Naive thymus-derived CD8-positive, alpha-beta T cell (primary cell): ENCODE results near the gene IL12RB2. TPM values are rescaled to one million over a fixed set of nuclear protein-coding genes. Genes with fewer than 3 reads are reported as not detected.

Experiments used
- ATAC-seq, 2 donors: fragments of 150-1000 bp; cut with Tn5 transposase in 1 of 2; sonication (Bioruptor Pico), chemical (Tn5 transposase) in 1 of 2; 1 replicate in 1 of 2; 2 replicates in 1 of 2; pipeline ENCODE4 v1.10.0; 2021; ENCODE audit warnings: mild to moderate bottlenecking in 2 of 2, moderate library complexity in 2 of 2
- POLR2A ChIA-PET: fragments of 350-600 bp; sonication (Branson Sonifier 250); formaldehyde crosslinking; loops from one replicate; lab custom pipeline; 2021; ENCODE audit warnings: antibody characterized with exemption; lab: Charles Lee
- DNase-seq, 10 donors: peaks; one replicate each; pipeline versions ENCODE4 v3.0.0 to v3.0.0-alpha.2; 2020 to 2022
- H3K27ac Mint-ChIP-seq, 10 donors: one replicate each; pipeline ENCODE4 v1.8.0; 2020 to 2022; ENCODE audit warnings: mild to moderate bottlenecking in 10 of 10, mixed read lengths in 10 of 10, moderate library complexity in 4 of 10, inconsistent platforms in 1 of 10
- H3K27me3 Mint-ChIP-seq, 5 donors: one replicate each; pipeline ENCODE4 v1.8.0; 2021 to 2022; ENCODE audit warnings: mixed read lengths in 5 of 5
- H3K36me3 Mint-ChIP-seq, 3 donors: one replicate each; pipeline ENCODE4 v1.8.0; 2020 to 2022; ENCODE audit warnings: mixed read lengths in 3 of 3, mild to moderate bottlenecking in 2 of 3, inconsistent platforms in 1 of 3
- H3K4me1 Mint-ChIP-seq, 4 donors: one replicate each; pipeline ENCODE4 v1.8.0; 2021 to 2022; ENCODE audit warnings: mixed read lengths in 4 of 4
- H3K4me3 Mint-ChIP-seq, 10 donors: one replicate each; pipeline ENCODE4 v1.8.0; 2020 to 2022; ENCODE audit warnings: mild to moderate bottlenecking in 10 of 10, mixed read lengths in 10 of 10, moderate library complexity in 6 of 10, inconsistent platforms in 1 of 10
- H3K9me3 Mint-ChIP-seq, 9 donors: one replicate each; pipeline ENCODE4 v1.8.0; 2020 to 2022; ENCODE audit warnings: mixed read lengths in 9 of 9, mild to moderate bottlenecking in 3 of 9, inconsistent platforms in 1 of 9, moderate library complexity in 1 of 9
- polyA plus RNA-seq, 3 donors: library from polyadenylated mRNA; unstranded; fragments of 300-500 nt; fragmentation: Illumina TruSeq; gene quantifications; one replicate each; pipeline ENCODE4 v1.2.3, GENCODE V29; 2021
- total RNA-seq, 8 experiments: library from RNA in 2 of 8; stranded (reverse) in 2 of 8; gene quantifications; one replicate each; pipeline ENCODE4 v1.2.3 and lab custom pipeline; 2021 to 2026

The IL12RB2 gene
- total and polyA plus RNA-seq, 5 experiments from 2014 or later: 0.11 to 0.52 (median 0.11) TPM; not detected in 2

- Mint-ChIP-seq H3K4me3 (peak overlapping the region in 6 of 10 donors; percentile 2 to 66 (median 33)), H3K27ac (peak overlapping the region in 1 of 10 donors; percentile 18), H3K27me3 (peaks cover 0 to 4% (median 0%) of the 10 kb centered on the region in 5 donors), H3K36me3 (peaks cover 0 to 5% (median 0%) of the 10 kb centered on the region in 3 donors), H3K9me3 (no peaks in the 10 kb centered on the region), H3K4me1 (peaks cover 6 to 11% (median 8%) of the 10 kb centered on the region in 4 donors)
- DNase-seq (peak in 3 of 10 donors; percentile 26 to 47 (median 44)), ATAC-seq (peak in 1 of 2 donors; percentile 64)
- POLR2A ChIA-PET: interaction anchor here (0.5 kb wide), 1 partner anchor 109 kb away, joined by 3 read pairs; no protein-coding TSS in a partner anchor
Measured at GRCh38 chr1:67361641-67362040, 54.0 kb downstream of the IL12RB2 start.

GRCh38 chr1:67367370-67368045 lies 59.8 kb downstream of the IL12RB2 start:
- H3K4me1 Mint-ChIP-seq: no peaks in the 10 kb centered on the region
- peaks cover 0 to 5% (median 0%) of the 10 kb centered on the region in 3 donors for H3K36me3 Mint-ChIP-seq
- H3K4me3 Mint-ChIP-seq: no peak overlapping the region
- no peak for DNase-seq
- POLR2A ChIA-PET: no interaction called here
- H3K9me3 Mint-ChIP-seq: no peaks in the 10 kb centered on the region
- H3K27ac Mint-ChIP-seq: peak overlapping the region in 2 of 10 donors; percentile 40 to 77
- H3K27me3 Mint-ChIP-seq: peaks cover 0 to 4% (median 0%) of the 10 kb centered on the region in 5 donors
- no peak for ATAC-seq

- no peak overlapping the region for H3K27ac Mint-ChIP-seq
- ATAC-seq (no peak), DNase-seq (no peak)
- H3K4me1 Mint-ChIP-seq: no peaks in the 10 kb centered on the region
- POLR2A ChIA-PET: no interaction called here
- H3K9me3 Mint-ChIP-seq: no peaks in the 10 kb centered on the region
- peaks cover 0 to 2% (median 0%) of the 10 kb centered on the region in 5 donors for H3K27me3 Mint-ChIP-seq
- peaks cover 0 to 3% (median 0%) of the 10 kb centered on the region in 3 donors for H3K36me3 Mint-ChIP-seq
- H3K4me3 Mint-ChIP-seq: no peak overlapping the region
Measured at GRCh38 chr1:67368046-67368514, 60.4 kb downstream of the IL12RB2 start.

GRCh38 chr1:67371043-67371442 lies 63.4 kb downstream of the IL12RB2 start:
- H3K36me3 Mint-ChIP-seq: no peaks in the 10 kb centered on the region
- no peaks in the 10 kb centered on the region for H3K27me3 Mint-ChIP-seq

GRCh38 chr1:67371681-67372080 lies 64.0 kb downstream of the IL12RB2 start:
- Mint-ChIP-seq H3K4me3 (no peak overlapping the region), H3K9me3 (no peaks in the 10 kb centered on the region), H3K27me3 (no peaks in the 10 kb centered on the region), H3K36me3 (no peaks in the 10 kb centered on the region), H3K4me1 (no peaks in the 10 kb centered on the region), H3K27ac (no peak overlapping the region)
- no peak for DNase-seq
- no peak for ATAC-seq
- POLR2A ChIA-PET: no interaction called here

More at GRCh38 chr1:67371043-67371442, 63.4 kb downstream of the IL12RB2 start:
- ATAC-seq (no peak), DNase-seq (no peak)
- H3K4me3 Mint-ChIP-seq: no peak overlapping the region
- H3K4me1 Mint-ChIP-seq: no peaks in the 10 kb centered on the region
- no peak overlapping the region for H3K27ac Mint-ChIP-seq
- no peaks in the 10 kb centered on the region for H3K9me3 Mint-ChIP-seq
- POLR2A ChIA-PET: no interaction called here

- H3K27me3 Mint-ChIP-seq: no peaks in the 10 kb centered on the region
- POLR2A ChIA-PET: no interaction called here
- H3K4me3 Mint-ChIP-seq: no peak overlapping the region
- no peaks in the 10 kb centered on the region for H3K36me3 Mint-ChIP-seq
- no peaks in the 10 kb centered on the region for H3K4me1 Mint-ChIP-seq
- no peak overlapping the region for H3K27ac Mint-ChIP-seq
- no peak for DNase-seq
- ATAC-seq: no peak
- H3K9me3 Mint-ChIP-seq: no peaks in the 10 kb centered on the region
Measured at GRCh38 chr1:67372136-67372535, 64.5 kb downstream of the IL12RB2 start.

GRCh38 chr1:67372898-67373297 lies 65.2 kb downstream of the IL12RB2 start:
- POLR2A ChIA-PET: no interaction called here
- peaks cover 0 to 5% (median 0%) of the 10 kb centered on the region in 3 donors for H3K36me3 Mint-ChIP-seq
- no peak overlapping the region for H3K4me3 Mint-ChIP-seq
- DNase-seq (no peak), ATAC-seq (no peak)
- no peaks in the 10 kb centered on the region for H3K27me3 Mint-ChIP-seq
- H3K9me3 Mint-ChIP-seq: no peaks in the 10 kb centered on the region
- H3K27ac Mint-ChIP-seq: no peak overlapping the region
- H3K4me1 Mint-ChIP-seq: no peaks in the 10 kb centered on the region

GRCh38 chr1:67376381-67376780 lies 68.7 kb downstream of the IL12RB2 start:
- no peaks in the 10 kb centered on the region for H3K4me1 Mint-ChIP-seq
- H3K9me3 Mint-ChIP-seq: no peaks in the 10 kb centered on the region
- no peak overlapping the region for H3K27ac Mint-ChIP-seq
- H3K27me3 Mint-ChIP-seq: no peaks in the 10 kb centered on the region
- H3K36me3 Mint-ChIP-seq: peaks cover 0 to 18% (median 0%) of the 10 kb centered on the region in 3 donors
- ATAC-seq: no peak
- H3K4me3 Mint-ChIP-seq: no peak overlapping the region
- no peak for DNase-seq
- POLR2A ChIA-PET: no interaction called here

GRCh38 chr1:67377253-67377652 lies 69.6 kb downstream of the IL12RB2 start:
- Mint-ChIP-seq H3K9me3 (peaks cover 0 to 3% (median 0%) of the 10 kb centered on the region in 9 donors), H3K36me3 (peaks cover 0 to 20% (median 4%) of the 10 kb centered on the region in 3 donors), H3K27ac (no peak overlapping the region), H3K4me1 (no peaks in the 10 kb centered on the region), H3K4me3 (no peak overlapping the region), H3K27me3 (no peaks in the 10 kb centered on the region)
- no peak for DNase-seq
- POLR2A ChIA-PET: no interaction called here
- ATAC-seq: no peak

GRCh38 chr1:67381154-67381553 lies 73.5 kb downstream of the IL12RB2 start:
- Mint-ChIP-seq H3K9me3 (peaks cover 7 to 35% (median 24%) of the 10 kb centered on the region in 9 donors), H3K36me3 (peaks cover under 1 to 42% (median 34%) of the 10 kb centered on the region in 3 donors), H3K27me3 (no peaks in the 10 kb centered on the region), H3K27ac (no peak overlapping the region), H3K4me1 (no peaks in the 10 kb centered on the region), H3K4me3 (no peak overlapping the region)
- no peak for ATAC-seq
- no peak for DNase-seq
- POLR2A ChIA-PET: no interaction called here

GRCh38 chr1:67382292-67382691 lies 74.6 kb downstream of the IL12RB2 start:
- ATAC-seq (no peak), DNase-seq (no peak)
- Mint-ChIP-seq H3K4me3 (no peak overlapping the region), H3K27me3 (no peaks in the 10 kb centered on the region), H3K4me1 (no peaks in the 10 kb centered on the region), H3K27ac (no peak overlapping the region), H3K9me3 (peaks cover 9 to 39% (median 25%) of the 10 kb centered on the region in 9 donors), H3K36me3 (peaks cover 2 to 44% (median 34%) of the 10 kb centered on the region in 3 donors)
- POLR2A ChIA-PET: interaction anchor here (0.7 kb wide), 1 partner anchor 569 kb away, joined by 6 read pairs; no protein-coding TSS in a partner anchor

GRCh38 chr1:67383999-67384638 lies 76.4 kb downstream of the IL12RB2 start:
- DNase-seq (no peak), ATAC-seq (no peak)
- POLR2A ChIA-PET: no interaction called here
- Mint-ChIP-seq H3K36me3 (peaks cover 2 to 39% (median 34%) of the 10 kb centered on the region in 3 donors), H3K9me3 (peaks cover 9 to 39% (median 25%) of the 10 kb centered on the region in 9 donors), H3K27ac (no peak overlapping the region), H3K27me3 (no peaks in the 10 kb centered on the region), H3K4me1 (no peaks in the 10 kb centered on the region), H3K4me3 (no peak overlapping the region)
